DLD1 (cell line): ENCODE data around the gene SLC35A3.
"Not testable (repeated sequence)": the region's sequence is repeated elsewhere in the genome, so short reads cannot be mapped to it uniquely, and the experiment has no call there.

Experiments used
- in situ Hi-C: cut with HindIII; loops from 2 replicates; pipeline ENCODE4 v1.10.0; 2017; ENCODE audit warnings: low sequenced_read_pairs

The SLC35A3 gene

GRCh38 chr1:100028765-100029164 lies 59.0 kb downstream of the SLC35A3 start:
- in situ Hi-C loops: no loop called here

- in situ Hi-C loops: no loop called here
Measured at GRCh38 chr1:100034470-100034869, 64.7 kb downstream of the SLC35A3 start.

DNA sequence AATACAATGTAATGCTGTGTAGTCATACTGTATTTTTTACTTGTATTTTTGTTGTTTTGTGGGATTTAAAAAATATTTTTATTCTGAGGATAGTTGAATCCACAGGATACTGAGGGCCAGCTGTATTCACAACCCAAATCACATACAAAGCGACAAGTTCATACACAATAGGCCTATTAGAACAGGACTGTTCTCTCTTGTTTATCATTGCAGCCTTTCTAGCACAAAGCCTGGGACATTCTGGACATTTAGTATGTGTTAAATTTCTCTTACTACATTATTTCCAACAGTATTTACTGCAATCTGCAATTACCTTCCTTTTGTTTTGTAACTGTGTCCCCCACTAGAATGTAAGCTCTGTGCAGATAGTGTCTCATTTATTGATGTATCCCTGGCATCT lies 65.4 kb downstream of the SLC35A3 start:
- in situ Hi-C loops: no loop called here

- in situ Hi-C loops: no loop called here
Measured at GRCh38 chr1:100036718-100037655, 67.2 kb downstream of the SLC35A3 start.

GRCh38 chr1:100037656-100037926 lies 67.8 kb downstream of the SLC35A3 start:
- in situ Hi-C loops: no loop called here

- in situ Hi-C loops: no loop called here
Measured at GRCh38 chr1:100037927-100038659, 68.3 kb downstream of the SLC35A3 start.

- in situ Hi-C loops: no loop called here
Measured at GRCh38 chr1:100038660-100039287, 69.0 kb downstream of the SLC35A3 start.

- in situ Hi-C loops: no loop called here
Measured at GRCh38 chr1:100039591-100039990, 69.8 kb downstream of the SLC35A3 start.

DNA sequence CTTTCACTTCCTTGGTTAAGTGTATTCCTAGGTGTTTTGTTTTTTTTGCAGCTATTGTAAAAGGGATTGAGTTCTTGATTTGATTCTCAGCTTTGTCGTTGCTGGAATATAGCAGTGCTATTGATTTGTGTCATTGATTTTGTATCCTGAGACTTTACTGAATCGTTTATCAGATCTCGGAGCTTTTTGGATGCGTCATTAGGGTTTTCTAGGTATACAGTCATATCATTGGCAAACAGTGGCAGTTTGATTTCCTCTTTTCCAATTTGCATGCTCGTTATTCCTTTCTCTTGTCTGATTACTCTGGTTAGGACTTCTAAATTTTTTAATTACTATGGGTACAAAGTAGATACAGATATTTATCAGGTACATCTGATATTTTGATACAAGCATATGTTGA lies 75.4 kb downstream of the SLC35A3 start:
- in situ Hi-C loops: no loop called here

DNA sequence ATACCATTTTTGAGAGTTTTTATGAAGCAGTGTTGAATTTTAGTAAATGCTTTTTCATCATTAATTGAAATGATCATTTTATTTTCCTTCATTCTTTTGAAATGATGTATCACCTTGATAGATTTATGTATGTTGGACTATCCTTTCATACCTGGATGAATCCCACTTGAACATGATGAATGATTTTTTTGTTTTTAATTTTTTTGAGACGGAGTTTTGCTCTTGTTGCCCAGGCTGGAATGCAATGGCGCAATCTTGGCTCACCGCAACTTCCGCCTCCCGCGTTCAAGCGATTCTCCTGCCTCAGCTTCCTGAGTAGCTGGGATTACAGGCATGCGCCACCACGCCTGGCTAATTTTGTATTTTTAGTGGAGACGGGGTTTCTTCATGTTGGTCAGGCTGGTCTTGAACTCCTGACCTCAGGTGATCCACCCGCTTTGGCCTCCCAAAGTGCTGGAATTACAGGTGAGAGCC lies 77.5 kb downstream of the SLC35A3 start:
- in situ Hi-C loops: not testable (repeated sequence)

DNA sequence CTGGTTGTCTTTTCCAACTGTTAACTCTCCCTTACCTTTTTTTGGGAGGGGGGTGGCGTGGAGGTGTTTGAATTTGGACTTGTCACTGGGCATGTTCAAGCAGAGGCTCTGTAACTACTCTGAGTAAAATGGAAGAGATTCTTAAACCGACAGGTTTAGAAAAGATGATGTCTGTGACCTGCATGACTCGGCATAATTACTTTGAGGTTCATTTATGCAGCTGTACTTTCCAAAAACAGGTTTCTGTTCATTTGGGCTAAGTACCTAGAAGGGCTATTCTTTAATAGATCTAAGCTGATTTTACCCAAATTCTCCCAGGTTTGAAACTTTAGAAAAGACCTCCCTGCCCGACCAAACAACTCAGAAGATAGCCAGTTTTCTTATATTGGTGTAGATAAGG lies 80.3 kb downstream of the SLC35A3 start:
- in situ Hi-C loops: no loop called here

DNA sequence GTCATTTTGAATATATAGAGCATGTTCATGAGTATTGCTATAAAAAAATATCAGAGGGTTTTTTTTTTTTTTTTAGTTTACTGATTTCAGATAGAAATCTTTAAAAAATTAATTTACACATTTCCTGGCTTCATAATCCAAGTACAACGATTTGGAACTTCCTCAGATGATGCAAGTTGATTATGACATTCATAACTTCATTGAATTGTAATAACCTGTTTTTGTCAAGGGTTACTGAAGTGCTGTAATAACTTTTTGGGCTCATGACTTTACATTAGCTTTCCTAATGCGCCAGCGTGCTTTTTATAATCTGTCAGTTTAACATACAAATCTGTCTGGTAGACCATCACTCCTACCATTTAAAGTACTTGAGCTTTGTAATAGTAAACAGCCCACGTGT lies 81.6 kb downstream of the SLC35A3 start:
- in situ Hi-C loops: no loop called here

GRCh38 chr1:100051893-100052292 lies 82.1 kb downstream of the SLC35A3 start:
- in situ Hi-C loops: no loop called here

GRCh38 chr1:100053119-100053518 lies 83.3 kb downstream of the SLC35A3 start:
- in situ Hi-C loops: no loop called here

- in situ Hi-C loops: no loop called here
Measured at GRCh38 chr1:100053727-100054126, 83.9 kb downstream of the SLC35A3 start.

- in situ Hi-C loops: no loop called here
Measured at GRCh38 chr1:100061681-100062080, 91.9 kb downstream of the SLC35A3 start.

GRCh38 chr1:100065183-100065968 lies 95.6 kb downstream of the SLC35A3 start:
- in situ Hi-C loops: no loop called here

DNA sequence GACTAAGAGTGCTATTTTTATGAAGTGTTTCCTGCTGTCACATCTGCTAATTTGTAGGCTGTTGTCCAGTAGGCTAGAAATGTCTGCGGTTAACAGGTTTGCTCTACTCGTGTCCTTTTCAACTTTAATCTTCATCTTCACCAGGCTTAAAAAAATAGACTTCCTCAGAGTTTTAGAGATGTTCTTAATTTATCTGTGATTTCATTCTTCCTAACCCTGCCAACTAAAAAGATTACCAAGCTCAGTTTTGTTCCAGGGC lies 96.1 kb downstream of the SLC35A3 start:
- in situ Hi-C loops: no loop called here

DNA sequence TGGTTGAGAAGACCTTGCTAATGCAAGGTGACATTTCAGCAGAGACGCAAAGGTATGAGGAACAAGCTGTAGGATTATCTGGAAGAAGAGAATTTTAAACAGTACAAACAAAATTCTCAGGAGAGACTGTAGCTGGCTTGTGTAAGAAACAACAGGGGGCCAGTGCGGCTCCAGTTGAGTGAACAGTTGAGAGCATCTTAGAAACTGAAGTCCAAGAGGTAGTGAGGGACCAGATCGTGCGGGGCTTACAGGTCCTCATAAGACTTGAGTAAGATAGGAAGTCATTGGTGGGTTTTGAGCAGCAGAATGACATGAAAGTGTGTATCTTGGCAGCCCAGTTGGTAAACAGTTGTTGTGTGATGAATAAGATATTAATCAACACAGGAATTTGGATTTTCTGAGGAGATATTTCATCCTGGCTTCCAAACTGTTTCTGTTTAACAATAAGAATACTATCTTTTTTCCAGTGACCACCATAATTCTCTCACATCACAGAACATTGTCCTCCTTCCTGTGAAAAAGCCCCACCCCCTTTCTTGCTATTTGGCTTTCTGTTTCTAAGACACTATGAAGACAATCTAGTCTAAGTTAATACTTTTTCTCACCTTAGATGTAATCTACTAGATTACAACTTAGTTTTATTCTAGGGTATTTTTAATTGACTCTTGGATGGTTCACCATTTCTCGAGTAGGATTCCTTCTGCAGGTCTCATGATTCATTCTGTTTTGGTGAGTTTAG lies 100.6 kb downstream of the SLC35A3 start:
- in situ Hi-C loops: no loop called here

GRCh38 chr1:100073531-100073930 lies 103.7 kb downstream of the SLC35A3 start:
- in situ Hi-C loops: no loop called here
